Lower leg skin (tissue), 3 donors: ENCODE results near the gene PIP5KL1.

Experiments
- POLR2A ChIP-seq, 2 donors: fragments of 450-650 bp; IDR thresholded peaks; one replicate each; pipeline ENCODE4 v1.6.1; 2016 to 2017; ENCODE audit warnings: antibody characterized with exemption in 2 of 2, mild to moderate bottlenecking in 1 of 2, moderate library complexity in 1 of 2
- TF ChIP-seq, protein P1 (sequence below), 3 donors: fragments of 450-650 bp; IDR thresholded peaks; one replicate each; pipeline ENCODE4 v1.5.1; 2016; ENCODE audit warnings: antibody characterized with exemption in 3 of 3, mild to moderate bottlenecking in 3 of 3, moderate library complexity in 2 of 3

DNA sequence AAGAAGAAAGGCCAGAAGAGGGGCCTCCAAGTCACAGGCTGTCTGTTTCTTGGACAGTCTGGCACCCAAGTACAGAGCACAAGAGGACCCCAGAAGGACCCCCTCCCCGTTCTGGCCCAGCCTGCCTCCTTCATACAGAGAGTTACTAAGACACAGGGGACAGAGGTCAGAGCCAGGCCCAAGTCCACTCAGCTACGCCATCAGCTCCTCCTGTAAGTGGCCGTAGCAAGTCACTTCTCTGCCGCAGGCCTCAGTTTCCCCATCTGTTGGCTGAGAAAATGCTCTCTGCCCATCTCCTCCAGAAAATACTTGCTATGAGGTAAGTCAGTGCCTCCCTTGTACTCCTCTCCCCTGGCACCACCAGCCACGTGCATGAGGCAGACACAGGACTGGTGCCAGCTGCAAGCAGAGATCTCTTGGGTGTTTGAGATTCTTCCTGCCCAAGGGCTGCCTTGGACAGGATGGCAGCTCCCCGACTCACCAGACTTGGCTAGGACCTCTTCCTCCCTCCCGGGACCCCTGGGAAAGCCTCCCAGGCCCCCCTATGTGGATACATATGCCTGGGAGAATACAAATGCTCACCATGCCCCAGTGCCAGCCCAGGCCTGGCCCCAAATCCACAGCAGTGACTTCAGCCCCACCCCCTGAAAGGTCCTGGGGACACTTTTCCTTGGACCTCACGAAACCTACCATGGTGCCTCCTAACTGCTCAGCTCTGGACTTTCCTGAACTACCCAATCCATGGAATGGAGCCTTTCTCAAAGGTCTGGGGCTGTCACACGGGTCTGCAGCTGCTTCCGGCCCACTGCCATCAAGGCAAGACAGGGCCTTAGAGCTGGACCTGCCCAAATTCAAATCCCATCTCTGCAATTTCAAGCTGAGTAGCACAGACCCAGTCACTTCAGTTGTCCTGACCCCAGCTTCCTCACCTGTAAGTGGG, 45.1 kb upstream of the PIP5KL1 start:
- TF ChIP-seq, protein P1, sequence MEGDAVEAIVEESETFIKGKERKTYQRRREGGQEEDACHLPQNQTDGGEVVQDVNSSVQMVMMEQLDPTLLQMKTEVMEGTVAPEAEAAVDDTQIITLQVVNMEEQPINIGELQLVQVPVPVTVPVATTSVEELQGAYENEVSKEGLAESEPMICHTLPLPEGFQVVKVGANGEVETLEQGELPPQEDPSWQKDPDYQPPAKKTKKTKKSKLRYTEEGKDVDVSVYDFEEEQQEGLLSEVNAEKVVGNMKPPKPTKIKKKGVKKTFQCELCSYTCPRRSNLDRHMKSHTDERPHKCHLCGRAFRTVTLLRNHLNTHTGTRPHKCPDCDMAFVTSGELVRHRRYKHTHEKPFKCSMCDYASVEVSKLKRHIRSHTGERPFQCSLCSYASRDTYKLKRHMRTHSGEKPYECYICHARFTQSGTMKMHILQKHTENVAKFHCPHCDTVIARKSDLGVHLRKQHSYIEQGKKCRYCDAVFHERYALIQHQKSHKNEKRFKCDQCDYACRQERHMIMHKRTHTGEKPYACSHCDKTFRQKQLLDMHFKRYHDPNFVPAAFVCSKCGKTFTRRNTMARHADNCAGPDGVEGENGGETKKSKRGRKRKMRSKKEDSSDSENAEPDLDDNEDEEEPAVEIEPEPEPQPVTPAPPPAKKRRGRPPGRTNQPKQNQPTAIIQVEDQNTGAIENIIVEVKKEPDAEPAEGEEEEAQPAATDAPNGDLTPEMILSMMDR (IDR thresholded peaks at IDR 0.05), result no peak
- no peak for TF ChIP-seq POLR2A (IDR thresholded peaks at IDR 0.05)
